Measurements from ENCODE around the gene SMIM29. TPM values are rescaled to one million over a fixed set of nuclear protein-coding genes. Genes with fewer than 3 reads are reported as not detected.

Gene SMIM29
- total and polyA plus RNA-seq, 2 experiments from 2014 or later = 5.0 to 15.9 TPM

DNA sequence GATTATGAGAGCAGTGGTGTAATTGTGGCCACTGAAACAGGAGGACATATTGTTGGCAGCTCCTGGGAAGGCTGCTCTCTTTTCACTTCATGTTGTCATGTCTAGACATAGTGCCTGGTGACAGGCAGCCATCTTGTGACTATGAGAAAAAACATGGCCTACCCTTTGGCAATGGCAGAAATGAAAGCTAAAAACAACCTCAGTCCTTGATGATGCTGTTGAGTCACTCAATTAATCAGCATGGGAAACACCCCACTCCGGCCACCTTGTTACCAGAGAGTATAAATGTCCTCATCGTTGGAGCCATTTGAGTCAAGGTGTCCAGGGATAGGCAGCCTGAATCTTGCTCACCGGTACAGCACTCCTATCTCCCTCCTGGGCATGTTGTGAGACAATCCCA lies 43.3 kb downstream of the SMIM29 start:
- H3K4me3 Mint-ChIP-seq = no peak overlapping the region
- no peak for ATAC-seq
- no peak overlapping the region for H3K27ac ChIP-seq (ENCODE audit: low read depth)
- peaks cover 16% of the 10 kb centered on the region for H3K9me3 Mint-ChIP-seq
- no peaks in the 10 kb centered on the region for H3K9me2 ChIP-seq (ENCODE audit: insufficient read depth)
- DNase-seq (ENCODE audit: low spot score) = no peak
- H4K20me1 ChIP-seq (replicated peaks; ENCODE audit: insufficient read depth) = no peaks in the 10 kb centered on the region
- peaks cover 3% of the 10 kb centered on the region; the same call in 1 of the 2 replicates for H3K4me1 ChIP-seq (ENCODE audit: insufficient read depth)
- peaks cover 8% of the 10 kb centered on the region for H3K27me3 Mint-ChIP-seq (ENCODE audit: insufficient read depth, low read depth, poor library complexity)
- no peak overlapping the region for H3K27ac Mint-ChIP-seq
- H2AFZ ChIP-seq = peak overlapping the region; percentile 43; the same call in 1 of the 2 replicates
- no peaks in the 10 kb centered on the region for H3K27me3 ChIP-seq (ENCODE audit: insufficient read depth)
- H3K79me2 ChIP-seq (replicated peaks; ENCODE audit: insufficient read depth) = no peaks in the 10 kb centered on the region
- peaks cover 4% of the 10 kb centered on the region for H3F3A ChIP-seq (replicated peaks; ENCODE audit: low read depth)
- TF ChIP-seq ZNF114 (CRISPR knock-in tag; IDR thresholded peaks at IDR 0.05) (no peak), JUNB (IDR thresholded peaks at IDR 0.05; ENCODE audit: unreplicated experiment) (no peak), POLR2AphosphoS5 (IDR thresholded peaks at IDR 0.05; ENCODE audit: low read depth) (no peak), CTCF (conservative IDR thresholded peaks at IDR 0.05; ENCODE audit: low read depth in 2 of 2) (no peak), EZH2phosphoT487 (IDR thresholded peaks at IDR 0.05; ENCODE audit: unreplicated experiment) (no peak), NANOG (IDR thresholded peaks at IDR 0.05; ENCODE audit: borderline replicate concordance) (no peak), STAT1 (IDR thresholded peaks at IDR 0.05; ENCODE audit: unreplicated experiment) (no peak), EZH2 (IDR thresholded peaks at IDR 0.05; ENCODE audit: low read depth, unreplicated experiment) (no peak), CREB1 (CRISPR knock-in tag; IDR thresholded peaks at IDR 0.05; ENCODE audit: low read depth) (no peak), ZNF331 (CRISPR knock-in tag; IDR thresholded peaks at IDR 0.05; ENCODE audit: low read depth) (no peak), ETS1 (IDR thresholded peaks at IDR 0.05) (no peak)
- TF ChIP-seq, protein P1, sequence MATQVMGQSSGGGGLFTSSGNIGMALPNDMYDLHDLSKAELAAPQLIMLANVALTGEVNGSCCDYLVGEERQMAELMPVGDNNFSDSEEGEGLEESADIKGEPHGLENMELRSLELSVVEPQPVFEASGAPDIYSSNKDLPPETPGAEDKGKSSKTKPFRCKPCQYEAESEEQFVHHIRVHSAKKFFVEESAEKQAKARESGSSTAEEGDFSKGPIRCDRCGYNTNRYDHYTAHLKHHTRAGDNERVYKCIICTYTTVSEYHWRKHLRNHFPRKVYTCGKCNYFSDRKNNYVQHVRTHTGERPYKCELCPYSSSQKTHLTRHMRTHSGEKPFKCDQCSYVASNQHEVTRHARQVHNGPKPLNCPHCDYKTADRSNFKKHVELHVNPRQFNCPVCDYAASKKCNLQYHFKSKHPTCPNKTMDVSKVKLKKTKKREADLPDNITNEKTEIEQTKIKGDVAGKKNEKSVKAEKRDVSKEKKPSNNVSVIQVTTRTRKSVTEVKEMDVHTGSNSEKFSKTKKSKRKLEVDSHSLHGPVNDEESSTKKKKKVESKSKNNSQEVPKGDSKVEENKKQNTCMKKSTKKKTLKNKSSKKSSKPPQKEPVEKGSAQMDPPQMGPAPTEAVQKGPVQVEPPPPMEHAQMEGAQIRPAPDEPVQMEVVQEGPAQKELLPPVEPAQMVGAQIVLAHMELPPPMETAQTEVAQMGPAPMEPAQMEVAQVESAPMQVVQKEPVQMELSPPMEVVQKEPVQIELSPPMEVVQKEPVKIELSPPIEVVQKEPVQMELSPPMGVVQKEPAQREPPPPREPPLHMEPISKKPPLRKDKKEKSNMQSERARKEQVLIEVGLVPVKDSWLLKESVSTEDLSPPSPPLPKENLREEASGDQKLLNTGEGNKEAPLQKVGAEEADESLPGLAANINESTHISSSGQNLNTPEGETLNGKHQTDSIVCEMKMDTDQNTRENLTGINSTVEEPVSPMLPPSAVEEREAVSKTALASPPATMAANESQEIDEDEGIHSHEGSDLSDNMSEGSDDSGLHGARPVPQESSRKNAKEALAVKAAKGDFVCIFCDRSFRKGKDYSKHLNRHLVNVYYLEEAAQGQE (IDR thresholded peaks at IDR 0.05; ENCODE audit: unreplicated experiment) = no peak
- TF ChIP-seq, protein P2, sequence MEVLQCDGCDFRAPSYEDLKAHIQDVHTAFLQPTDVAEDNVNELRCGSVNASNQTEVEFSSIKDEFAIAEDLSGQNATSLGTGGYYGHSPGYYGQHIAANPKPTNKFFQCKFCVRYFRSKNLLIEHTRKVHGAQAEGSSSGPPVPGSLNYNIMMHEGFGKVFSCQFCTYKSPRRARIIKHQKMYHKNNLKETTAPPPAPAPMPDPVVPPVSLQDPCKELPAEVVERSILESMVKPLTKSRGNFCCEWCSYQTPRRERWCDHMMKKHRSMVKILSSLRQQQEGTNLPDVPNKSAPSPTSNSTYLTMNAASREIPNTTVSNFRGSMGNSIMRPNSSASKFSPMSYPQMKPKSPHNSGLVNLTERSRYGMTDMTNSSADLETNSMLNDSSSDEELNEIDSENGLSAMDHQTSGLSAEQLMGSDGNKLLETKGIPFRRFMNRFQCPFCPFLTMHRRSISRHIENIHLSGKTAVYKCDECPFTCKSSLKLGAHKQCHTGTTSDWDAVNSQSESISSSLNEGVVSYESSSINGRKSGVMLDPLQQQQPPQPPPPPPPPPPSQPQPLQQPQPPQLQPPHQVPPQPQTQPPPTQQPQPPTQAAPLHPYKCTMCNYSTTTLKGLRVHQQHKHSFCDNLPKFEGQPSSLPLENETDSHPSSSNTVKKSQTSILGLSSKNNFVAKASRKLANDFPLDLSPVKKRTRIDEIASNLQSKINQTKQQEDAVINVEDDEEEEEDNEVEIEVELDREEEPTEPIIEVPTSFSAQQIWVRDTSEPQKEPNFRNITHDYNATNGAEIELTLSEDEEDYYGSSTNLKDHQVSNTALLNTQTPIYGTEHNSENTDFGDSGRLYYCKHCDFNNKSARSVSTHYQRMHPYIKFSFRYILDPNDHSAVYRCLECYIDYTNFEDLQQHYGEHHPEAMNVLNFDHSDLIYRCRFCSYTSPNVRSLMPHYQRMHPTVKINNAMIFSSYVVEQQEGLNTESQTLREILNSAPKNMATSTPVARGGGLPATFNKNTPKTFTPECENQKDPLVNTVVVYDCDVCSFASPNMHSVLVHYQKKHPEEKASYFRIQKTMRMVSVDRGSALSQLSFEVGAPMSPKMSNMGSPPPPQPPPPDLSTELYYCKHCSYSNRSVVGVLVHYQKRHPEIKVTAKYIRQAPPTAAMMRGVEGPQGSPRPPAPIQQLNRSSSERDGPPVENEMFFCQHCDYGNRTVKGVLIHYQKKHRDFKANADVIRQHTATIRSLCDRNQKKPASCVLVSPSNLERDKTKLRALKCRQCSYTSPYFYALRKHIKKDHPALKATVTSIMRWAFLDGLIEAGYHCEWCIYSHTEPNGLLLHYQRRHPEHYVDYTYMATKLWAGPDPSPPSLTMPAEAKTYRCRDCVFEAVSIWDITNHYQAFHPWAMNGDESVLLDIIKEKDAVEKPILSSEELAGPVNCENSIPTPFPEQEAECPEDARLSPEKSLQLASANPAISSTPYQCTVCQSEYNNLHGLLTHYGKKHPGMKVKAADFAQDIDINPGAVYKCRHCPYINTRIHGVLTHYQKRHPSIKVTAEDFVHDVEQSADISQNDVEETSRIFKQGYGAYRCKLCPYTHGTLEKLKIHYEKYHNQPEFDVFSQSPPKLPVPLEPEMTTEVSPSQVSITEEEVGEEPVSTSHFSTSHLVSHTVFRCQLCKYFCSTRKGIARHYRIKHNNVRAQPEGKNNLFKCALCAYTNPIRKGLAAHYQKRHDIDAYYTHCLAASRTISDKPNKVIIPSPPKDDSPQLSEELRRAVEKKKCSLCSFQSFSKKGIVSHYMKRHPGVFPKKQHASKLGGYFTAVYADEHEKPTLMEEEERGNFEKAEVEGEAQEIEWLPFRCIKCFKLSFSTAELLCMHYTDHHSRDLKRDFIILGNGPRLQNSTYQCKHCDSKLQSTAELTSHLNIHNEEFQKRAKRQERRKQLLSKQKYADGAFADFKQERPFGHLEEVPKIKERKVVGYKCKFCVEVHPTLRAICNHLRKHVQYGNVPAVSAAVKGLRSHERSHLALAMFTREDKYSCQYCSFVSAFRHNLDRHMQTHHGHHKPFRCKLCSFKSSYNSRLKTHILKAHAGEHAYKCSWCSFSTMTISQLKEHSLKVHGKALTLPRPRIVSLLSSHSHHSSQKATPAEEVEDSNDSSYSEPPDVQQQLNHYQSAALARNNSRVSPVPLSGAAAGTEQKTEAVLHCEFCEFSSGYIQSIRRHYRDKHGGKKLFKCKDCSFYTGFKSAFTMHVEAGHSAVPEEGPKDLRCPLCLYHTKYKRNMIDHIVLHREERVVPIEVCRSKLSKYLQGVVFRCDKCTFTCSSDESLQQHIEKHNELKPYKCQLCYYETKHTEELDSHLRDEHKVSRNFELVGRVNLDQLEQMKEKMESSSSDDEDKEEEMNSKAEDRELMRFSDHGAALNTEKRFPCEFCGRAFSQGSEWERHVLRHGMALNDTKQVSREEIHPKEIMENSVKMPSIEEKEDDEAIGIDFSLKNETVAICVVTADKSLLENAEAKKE (CRISPR knock-in tag; IDR thresholded peaks at IDR 0.05) = no peak
- no peak overlapping the region for H3K4me3 ChIP-seq
- H3K4me2 ChIP-seq = 0 out of 2 replicates have a peak overlapping the region, but pooled peaks have one; percentile 38
- peaks cover 22% of the 10 kb centered on the region for H3K4me1 Mint-ChIP-seq
- H3K36me3 Mint-ChIP-seq (ENCODE audit: low read depth) = peaks cover 9% of the 10 kb centered on the region
- H3K36me3 ChIP-seq (ENCODE audit: insufficient read depth) = no peaks in the 10 kb centered on the region

Measured in GM23338 (cell line).